Measurements from ENCODE around the gene C10orf90.

C10orf90 gene

DNA sequence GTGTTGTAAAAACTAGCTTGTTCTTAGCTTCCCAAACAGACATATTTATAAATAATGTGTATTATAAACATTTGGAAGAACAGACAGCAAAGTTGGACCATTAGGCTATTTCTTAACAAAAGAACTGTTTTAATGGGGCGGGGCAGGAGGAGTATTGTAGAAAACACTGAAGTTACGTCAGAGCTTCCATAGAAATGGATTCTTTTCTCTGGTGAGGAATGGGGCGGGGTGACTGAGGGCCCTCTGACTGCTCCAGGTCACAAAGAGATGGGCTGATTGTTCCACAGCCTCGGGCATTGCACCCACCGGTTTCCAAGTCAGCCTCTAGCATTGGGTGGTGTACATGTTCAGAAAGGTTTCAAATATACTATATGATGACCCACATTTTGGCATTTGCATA is 245.5 kb downstream of the C10orf90 start:
- DNase-seq (ENCODE audit: low read depth in 3 of 3) = no peak

DNA sequence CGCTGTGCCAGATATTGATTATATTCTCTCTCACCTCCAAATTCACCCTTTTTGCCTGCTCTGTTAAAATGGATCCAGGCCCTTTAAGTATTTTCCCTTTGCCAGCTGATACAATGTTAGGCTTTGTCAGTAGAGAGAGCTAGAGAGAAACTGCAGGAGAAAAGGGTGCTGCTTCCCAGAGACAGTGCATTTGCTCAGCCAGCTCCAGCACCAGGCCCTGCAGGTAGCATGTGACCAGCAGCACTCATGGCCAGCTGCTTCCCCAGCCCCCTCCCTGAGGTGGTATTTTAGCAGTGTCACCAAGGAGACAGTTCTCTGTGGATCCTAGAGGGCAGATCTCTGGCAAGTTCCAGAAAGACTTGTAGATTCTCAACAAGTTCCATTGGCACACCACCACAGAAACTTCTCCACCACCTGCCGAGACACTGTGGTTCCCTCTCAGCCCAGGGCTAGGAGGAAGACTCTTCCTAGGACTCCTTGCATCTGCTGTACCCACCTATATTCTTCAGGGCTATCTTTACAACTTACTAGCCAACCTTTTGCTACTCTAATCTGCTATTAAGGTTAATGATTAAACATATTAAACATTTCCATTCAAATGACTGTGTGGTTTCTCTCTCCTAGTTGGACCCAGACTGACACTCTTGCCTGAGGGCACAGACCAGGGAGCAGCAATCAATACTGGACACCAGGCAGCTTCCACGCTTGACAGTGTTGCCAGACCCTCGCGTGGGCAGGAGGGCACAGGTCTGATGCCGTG is 246.6 kb downstream of the C10orf90 start:
- no peak for DNase-seq (ENCODE audit: low read depth in 3 of 3)

DNA sequence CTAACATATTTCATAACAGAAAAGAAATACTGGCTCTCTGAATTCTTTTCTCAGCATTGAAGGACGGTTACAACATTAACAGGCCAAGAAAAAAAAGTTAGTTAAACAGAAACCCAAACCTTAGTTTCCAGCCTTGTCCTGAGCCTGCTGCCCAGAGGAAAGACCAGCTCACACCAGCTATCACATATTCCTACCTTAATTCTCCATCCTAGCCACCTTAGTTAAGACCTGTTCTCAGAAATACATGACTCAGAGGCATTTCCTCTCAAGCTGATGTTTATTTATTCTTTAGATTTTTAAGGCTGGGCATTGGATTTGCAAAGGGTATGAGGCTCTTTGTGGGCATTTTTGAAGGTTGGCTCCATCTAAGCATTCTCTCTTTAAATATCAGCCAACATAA is 247.9 kb downstream of the C10orf90 start:
- no peak for DNase-seq (ENCODE audit: low read depth in 3 of 3)

DNA sequence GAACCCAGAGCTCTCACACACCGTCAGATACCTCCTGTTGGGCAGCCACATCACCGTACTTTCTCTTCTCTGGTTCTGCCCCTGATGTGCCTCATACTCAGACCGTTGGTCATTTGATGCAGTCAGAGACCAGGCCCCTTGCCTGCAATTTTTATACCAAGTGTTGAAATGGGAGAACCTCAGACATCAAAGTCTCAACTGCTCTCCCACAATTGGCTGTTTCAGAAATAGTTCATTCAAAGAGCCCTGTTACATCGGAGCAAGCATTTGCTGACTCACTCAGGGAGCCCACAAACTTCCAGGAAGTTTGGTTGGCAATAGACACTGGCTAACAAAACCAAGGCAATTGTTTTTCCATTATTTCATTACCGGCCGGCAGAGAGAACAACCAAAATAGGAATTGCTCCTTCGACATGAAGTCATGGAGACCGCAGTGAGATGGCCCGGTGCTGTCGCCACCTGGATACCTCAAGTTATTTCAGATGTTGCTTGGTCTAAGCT is 248.7 kb downstream of the C10orf90 start:
- no peak for DNase-seq (ENCODE audit: low read depth in 3 of 3)

DNA sequence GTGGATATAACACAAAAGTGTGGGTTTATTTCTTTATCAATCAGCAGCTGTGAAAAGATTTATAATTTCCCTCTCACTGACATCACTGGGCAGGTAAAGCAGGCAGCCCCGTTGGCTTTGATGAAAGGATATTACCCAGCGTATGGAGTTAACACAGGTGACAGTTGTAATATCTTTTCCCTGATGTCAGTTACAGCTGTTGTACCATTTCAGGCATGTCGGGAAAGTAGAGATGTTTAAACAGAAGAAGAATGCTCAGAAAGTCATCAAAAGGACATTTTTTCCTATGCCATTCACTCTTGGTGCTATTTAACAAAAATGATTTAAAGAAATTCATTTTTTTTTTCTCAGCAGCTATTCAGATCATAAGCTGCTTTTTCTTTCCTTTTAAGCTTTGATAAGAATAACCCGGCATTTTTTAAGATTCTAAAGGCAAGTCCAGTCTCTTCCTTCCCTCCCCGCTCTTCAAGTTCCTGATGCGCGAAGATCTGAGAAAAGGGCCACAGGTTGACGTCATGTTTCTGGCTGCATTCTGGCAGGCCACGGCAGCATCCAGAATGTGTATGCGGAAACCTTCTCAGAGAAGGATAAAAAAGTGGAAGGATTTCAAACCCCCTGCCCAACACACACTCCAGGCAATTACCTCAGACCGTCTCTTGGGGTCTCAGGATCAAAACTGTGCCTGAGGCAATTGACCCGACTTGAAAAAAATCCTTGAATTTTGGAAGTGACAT is 249.8 kb downstream of the C10orf90 start:
- no peak for DNase-seq (ENCODE audit: low read depth in 3 of 3)

DNA sequence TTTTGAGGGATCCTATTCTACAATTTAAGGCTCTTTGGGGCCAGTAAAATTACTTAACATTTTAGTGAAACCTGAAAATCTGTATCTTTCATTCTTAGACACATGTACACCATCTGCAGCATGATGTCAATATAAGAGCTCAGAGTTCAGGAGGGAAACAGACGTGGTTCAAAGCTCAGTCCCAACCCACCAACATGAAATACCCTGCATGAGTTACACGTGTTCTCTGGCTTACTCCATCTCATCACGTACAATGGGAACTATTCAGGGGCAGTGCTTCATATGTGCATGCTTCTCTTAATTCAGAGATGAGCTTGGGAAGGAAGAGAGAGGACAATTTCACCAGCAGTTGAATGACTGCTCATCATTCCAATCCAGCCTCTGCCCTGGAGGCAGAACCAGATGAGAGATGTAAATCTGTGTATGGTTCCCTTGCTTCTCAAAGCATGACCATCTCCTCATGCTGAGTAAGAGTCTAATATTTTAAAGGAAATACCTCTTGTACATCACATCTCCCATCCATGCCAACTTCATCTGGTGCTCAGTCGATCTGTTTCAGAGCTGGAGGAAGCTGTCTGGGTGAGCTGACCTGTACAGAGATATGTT is 253.2 kb downstream of the C10orf90 start:
- no peak for DNase-seq (ENCODE audit: low read depth in 3 of 3)

DNA sequence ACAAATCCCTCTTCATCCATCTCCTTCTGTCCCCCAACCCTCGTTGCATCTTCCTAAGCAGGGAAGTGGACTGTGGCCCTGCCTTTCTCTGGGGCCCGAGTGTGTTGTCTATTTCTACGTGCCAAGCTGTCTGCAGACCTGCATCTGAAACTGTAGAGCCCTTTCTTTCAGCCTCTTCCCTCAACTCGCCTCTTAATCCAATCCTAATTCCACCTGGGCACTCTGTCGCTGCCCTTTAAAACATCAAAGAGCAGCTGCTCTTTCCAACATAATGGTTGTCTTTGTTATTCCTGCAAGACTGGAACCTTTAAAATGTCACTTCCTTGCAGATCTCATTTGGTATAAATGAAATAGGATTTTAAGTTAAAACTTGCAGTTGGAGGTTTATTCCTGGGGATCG is 260.7 kb downstream of the C10orf90 start:
- no peak for DNase-seq (ENCODE audit: low read depth in 3 of 3)

DNA sequence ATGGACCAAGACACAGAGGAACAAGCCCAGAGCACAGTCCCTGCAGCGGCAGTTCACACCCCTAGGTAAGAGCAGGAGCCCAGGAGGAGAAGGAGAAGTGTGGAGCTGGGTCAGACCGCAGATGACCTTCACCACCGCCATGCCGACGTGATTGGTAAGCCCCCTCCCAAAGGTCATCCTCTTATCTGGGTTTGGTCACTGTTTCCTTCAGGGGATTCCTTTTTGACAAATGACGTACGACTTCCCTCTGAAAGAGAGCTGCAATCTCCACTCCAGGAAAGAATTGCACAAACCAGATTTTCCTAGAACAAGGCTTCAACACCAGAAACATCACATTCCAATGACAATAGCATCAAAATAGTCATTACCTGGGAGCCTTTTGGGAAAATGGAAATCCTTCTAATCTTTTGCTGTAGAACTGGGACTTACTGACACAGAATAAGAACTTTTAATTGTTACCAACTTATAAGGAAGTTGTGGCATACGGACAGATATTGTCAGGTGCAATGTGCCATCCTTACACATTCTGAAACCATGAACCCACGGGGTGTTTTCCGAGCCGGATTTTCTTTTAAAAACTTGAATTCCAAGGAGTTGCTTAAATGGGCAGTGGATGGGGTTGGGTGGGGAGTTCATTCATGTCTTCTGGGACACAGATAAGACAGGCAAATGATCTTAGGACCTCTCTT is 261.4 kb downstream of the C10orf90 start:
- DNase-seq (ENCODE audit: low read depth in 3 of 3) = no peak

DNA sequence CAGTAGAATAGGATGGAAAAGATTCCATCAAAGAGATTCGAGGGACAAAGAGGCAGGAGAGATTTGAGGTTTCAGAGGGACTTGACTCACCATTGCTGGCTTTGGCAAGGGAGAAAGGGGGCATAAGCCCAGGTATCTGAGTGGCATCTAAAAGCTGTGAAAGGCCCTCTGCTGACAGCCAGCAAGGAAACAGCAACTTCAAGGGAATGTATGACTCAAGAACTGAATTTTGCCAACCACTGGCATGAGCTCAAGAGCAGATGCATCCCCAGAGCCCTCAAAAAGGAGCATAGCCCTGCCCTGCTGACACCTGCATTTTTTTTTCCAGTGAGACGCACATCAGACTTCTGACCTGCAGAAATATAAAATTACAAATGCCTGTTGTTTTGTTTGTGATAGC is 262.7 kb downstream of the C10orf90 start:
- no peak for DNase-seq (ENCODE audit: low read depth in 3 of 3)

DNA sequence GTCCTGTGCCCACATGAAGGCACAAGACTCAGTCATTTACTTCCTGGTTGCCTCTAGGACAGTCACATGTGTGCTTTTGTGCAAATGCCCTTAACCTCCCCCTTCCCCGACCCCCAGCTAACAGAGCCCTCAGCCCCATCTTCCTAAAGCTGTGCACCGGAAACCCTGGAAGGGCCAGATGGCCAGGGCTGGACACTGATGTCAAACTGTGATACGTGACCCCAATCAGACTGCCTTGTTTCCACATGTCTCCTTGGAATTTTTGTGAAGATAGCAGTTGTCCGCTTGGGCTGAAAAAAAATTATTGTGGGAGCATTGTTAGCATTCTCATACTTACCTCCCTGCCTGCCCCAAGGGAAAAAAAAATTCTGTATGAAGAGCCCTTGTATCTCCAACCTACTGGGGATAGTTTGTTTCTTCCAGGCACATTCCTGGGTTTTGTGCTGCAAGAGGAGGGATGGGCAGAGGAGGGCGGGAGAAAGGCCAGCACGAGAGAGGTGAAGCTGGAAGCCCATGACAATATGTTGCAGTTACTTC is 265.2 kb downstream of the C10orf90 start:
- no peak for DNase-seq (ENCODE audit: low read depth in 3 of 3)

DNA sequence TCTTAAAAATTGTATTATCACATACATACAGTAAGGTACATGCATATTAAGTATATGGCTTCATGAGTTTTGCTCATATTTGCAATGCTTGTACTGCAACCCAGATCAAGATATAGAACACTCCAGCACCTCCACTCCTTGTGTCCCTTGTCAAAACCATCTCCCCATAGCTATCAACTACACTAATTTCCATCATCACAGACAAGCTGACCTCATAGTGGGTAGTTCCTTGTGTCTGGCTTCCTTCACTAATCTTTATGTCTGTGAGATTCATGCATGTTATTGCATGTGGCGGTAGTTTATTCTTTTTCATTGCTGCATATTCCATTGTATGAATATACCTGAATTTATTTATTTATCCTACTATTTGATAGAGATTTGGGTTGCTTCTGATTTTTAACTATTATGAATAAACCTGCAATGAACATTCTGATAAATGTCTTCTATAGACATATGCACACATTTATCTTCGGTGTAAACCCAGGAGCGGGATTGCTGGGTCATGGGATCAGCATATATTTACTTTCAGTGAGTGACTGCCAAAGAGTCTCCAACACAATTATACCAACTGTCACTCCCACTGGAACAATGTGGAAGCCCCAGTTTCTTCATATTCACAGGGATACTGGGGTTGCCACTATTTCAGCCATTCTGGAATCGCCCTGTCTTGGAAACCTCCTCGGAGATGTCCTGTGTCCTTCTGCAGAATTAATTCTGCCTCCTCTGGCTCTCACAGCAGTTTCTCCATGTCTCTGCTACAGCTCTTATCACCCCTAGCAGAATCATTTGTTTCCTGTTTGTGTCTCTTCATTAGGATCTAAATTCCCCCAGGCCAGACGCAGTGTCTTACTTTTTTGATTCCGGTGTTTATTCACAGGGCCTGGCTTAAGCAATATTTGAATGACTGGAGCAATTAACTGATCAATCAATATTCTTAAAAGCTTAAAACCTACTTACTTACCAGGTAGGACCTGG is 267.5 kb downstream of the C10orf90 start:
- DNase-seq (ENCODE audit: low read depth in 3 of 3) = no peak

DNA sequence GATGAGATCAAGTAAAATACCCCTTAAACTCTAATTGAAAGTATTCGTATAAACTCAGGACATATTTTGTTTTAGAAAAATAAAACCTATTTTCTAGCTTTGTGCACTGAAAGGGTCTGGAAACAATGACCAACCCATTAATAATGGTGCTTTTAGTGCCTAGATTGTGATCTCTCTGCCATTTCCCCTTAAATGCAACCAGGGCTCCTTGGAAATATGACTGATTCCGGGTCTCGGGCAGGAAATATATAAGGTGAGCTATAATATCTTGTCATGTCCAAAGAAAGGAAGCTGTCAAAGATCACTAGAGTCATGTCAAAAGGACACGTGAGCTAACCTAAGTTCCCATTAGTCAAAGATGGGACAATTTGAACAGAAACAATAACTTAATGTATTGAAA is 269.9 kb downstream of the C10orf90 start:
- DNase-seq (ENCODE audit: low read depth in 3 of 3) = no peak

DNA sequence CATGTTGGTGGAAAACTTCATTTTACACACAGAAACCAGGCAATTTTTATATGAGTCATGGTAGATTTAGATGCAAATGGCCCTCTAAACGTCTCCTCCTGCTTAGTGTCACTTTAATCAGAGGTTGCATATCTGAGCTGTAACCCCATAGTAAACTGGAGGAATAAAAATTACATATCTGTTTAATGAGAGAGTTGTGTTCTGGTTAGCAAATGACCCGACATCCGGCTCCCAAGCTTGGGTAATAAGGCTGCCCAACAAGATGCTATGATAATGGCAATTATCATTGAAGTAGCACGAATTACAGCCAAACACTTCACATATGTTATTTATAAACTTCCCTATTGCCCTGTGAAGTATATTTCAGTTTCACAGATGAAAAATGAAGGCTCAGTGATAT is 271.6 kb downstream of the C10orf90 start:
- no peak for DNase-seq (ENCODE audit: low read depth in 3 of 3)

DNA sequence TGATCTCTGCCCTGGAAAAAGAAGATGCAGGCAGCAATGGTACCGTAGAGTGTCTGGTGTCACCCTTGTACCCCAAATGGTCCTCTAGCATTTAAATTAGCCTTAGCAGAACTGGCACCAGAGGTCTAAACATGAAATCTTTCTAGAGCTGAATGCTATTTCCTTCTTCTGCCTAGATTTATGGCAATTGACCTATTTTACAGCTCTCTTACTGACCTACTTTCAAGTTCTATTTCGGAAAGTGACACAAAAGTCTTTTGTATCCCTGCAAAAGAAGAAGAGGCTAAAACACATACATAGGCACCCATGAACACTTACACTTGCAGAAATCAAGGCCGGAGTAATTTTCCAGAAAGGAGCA is 272.1 kb downstream of the C10orf90 start:
- DNase-seq (ENCODE audit: low read depth in 3 of 3) = no peak

DNA sequence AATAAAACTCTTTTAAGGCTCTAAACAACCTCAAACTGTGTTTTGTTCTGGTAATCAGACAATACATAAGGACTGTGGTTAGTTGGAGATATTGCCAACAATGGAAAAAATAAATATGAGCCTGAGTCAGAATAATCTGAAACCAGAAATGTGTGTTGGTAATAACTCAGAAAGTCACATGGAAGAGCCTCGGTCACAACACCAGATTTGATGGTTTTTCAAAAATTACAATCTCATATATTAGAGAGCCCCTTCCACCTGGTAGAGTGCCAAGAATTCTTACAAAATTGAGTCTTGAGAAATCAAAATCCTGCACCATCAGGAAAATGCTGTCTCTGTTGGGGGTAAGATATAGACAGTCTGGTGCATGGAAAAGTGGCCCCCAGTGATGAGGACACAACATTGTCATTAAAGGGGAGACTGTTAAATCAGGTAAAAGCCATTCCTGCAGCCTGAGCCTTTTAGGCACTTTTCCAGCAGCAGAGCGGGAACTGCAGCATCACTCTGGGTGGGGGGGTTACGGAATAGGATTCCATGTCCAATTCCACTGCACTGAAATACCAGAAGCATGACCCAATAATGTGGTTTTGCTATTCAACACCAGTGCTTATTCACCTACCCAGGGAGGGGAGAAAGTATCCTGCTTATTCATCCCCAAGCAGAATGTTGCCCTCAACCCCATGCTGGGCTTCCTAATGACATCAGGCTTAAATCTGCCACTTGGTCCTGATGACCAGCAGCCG is 272.7 kb downstream of the C10orf90 start:
- no peak for DNase-seq (ENCODE audit: low read depth in 3 of 3)

DNA sequence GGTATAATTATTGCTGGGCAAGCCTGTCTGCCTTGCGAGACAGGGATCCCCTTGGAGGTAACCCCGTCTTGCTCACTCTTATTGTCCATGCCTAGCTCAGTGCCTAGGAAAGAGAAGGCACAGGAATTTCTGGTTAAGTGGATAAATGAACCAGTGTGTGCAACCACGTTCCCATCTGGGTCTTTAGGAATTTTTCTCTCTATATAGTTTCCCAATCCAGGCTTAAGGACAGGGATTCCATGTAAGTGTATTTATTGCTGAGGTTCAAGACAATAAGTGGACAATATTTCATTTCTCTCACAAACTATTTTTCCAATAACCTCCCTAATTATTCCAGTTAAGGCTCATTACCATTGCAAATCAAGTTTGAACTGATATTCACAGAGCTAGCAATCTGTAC is 273.3 kb downstream of the C10orf90 start:
- DNase-seq (ENCODE audit: low read depth in 3 of 3) = no peak

DNA sequence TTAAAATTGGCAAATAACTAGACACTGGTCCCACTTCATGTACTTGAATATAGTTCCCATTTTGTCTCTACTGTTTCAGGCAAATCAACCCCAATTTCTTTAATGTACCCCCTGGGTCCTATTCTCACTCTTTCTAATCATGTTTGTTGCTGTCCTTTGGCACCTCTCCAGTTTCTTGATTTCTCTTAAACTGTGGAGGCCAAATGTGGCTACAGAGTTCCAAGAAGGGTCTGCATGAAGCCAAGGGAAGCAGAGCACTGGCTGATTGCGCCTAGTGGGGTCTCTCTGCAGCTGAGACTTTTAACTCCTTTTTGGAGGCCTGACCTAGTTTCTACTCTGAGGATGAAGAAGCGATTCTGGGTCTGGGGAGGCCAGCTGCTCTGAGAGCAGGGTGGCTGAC is 275.5 kb downstream of the C10orf90 start:
- no peak for DNase-seq (ENCODE audit: low read depth in 3 of 3)

DNA sequence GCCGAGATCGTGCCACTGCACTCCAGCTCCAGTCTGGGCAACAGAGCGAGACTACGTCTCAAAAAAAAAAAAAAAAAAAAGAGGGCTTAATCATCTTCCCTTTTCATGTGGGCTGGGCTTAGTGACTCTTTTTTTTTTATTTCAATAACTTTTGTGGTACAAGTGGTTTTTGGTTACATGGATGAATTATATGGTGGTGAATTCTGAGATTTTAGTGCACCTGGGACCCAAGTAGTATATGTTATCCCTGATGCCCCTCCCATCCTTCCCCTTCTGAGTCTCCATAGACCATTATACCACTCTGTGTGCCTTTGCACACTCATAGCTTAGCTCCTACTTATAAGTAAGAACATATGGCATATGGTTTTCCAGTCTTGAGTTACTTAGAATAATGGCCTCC is 277.4 kb downstream of the C10orf90 start:
- no peak for DNase-seq (ENCODE audit: low read depth in 3 of 3)

DNA sequence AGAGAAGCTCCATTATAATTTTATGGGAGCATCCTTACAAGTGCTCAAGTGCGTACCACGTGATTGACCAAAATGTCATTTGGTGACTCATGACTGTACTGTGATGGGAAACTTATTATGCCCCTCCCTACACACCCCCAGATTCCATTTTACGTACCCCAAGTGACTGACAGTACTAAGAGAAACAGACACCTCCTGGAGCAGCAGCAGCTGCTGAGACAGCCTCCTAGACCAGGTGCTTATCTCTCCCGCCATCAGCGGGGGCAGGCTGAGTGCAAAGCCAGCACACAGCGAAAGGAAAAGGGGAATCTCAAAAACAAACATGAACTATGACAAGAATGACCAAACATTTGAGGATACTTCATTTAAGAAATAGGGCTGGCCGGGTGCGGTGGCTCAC is 278.0 kb downstream of the C10orf90 start:
- DNase-seq (ENCODE audit: low read depth in 3 of 3) = no peak

DNA sequence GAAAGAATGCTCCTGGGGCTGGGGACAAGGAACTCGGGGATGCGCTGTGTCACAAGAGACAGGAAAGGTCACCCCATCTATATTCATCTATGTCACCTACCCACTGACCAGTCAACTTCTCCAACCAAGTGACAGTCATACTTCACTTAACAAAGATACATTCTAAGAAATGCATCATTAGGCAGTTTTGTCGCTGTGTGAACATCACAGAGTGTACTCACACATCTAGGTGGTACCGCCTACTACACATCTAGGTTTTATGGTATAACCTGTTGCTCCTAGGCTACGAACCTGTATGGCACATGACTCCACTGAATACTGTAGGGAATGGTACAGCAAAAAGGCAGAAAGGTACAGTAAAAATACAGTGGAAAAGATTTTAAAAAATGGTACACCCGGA is 278.4 kb downstream of the C10orf90 start:
- no peak for DNase-seq (ENCODE audit: low read depth in 3 of 3)

Measured in stimulated activated CD4-positive, alpha-beta T cell treated with anti-CD3 and anti-CD28 coated beads, TNF-alpha, amount 100 ng/mL, for 48 hours (primary cell).